NCI-H1417 treated with DMSO at 0.1 percent for 48 hours (cell line): ENCODE measurements around the gene HEMGN.
"Not testable (repeated sequence)": the region's sequence is repeated elsewhere in the genome, so short reads cannot be mapped to it uniquely, and the experiment has no call there.

ENCODE experiments used
- DNase-seq: peaks from one replicate; lab custom pipeline; 2025; lab: John Stamatoyannopoulos, UW

HEMGN gene, protein sequence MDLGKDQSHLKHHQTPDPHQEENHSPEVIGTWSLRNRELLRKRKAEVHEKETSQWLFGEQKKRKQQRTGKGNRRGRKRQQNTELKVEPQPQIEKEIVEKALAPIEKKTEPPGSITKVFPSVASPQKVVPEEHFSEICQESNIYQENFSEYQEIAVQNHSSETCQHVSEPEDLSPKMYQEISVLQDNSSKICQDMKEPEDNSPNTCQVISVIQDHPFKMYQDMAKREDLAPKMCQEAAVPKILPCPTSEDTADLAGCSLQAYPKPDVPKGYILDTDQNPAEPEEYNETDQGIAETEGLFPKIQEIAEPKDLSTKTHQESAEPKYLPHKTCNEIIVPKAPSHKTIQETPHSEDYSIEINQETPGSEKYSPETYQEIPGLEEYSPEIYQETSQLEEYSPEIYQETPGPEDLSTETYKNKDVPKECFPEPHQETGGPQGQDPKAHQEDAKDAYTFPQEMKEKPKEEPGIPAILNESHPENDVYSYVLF

GRCh38 chr9:97938081-97938644 lies at the start of gene HEMGN:
HEMGN (minus strand) TSS chr9:97938172; CDS start chr9:97938136, 36 bp downstream.
- DNase-seq, result no peak

GRCh38 chr9:97987487-97987886 lies 49.5 kb upstream of the HEMGN start:
- no peak for DNase-seq

- no peak for DNase-seq
Measured at GRCh38 chr9:97985058-97985861, 47.3 kb upstream of the HEMGN start.

DNA sequence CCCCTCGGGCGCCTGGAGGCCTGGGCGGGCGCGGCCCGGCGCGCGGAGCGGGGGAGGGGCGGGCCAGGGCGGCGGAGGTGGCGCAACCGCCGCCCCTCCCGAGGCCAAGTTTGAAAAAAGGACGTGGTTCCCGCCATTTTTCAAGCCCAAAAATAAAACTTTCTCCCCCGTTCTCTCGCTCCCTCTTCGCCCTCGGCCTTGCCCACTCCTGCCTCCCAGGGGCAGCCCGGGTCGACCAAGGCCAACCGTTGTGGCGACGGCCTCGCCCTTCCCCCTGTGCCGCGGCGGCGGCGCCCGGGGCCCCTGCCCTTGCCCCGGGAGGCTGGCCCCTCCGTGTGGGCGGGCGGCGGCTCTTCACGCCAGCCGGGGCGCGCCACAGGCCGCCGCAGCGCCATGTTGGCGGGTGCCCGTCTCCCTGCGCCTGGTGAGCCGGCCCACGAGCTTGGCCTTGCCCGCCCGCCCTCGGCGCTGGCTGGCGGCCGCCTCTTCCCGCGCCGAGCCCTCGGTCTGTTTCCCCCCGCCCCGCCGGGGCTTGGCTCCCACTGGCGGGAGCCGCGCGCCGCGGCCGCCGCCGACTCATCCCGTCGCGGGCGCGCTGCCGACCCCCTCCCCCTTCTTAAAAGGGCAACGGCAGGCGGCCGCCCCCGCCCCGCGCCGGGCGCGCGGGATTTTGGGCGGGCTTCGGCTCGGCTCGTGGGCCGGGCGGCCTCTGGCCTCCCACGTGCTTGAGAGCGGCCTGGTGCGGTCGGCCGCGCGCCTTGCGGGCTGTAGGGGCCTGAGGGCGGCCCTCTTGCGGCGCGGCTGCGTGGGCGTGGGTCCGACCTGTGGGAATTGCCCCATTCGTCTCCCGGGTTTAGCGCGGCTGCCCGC lies 46.5 kb upstream of the HEMGN start:
- no peak for DNase-seq

- DNase-seq, result no peak
Measured at GRCh38 chr9:97983589-97984187, 45.7 kb upstream of the HEMGN start.

- peak; percentile 72 for DNase-seq
Measured at GRCh38 chr9:97982683-97983588, 45.0 kb upstream of the HEMGN start, which contains the start of gene ANP32B. ANP32B (plus strand) TSS chr9:97983341; CDS start chr9:97983556, 215 bp downstream.

DNA sequence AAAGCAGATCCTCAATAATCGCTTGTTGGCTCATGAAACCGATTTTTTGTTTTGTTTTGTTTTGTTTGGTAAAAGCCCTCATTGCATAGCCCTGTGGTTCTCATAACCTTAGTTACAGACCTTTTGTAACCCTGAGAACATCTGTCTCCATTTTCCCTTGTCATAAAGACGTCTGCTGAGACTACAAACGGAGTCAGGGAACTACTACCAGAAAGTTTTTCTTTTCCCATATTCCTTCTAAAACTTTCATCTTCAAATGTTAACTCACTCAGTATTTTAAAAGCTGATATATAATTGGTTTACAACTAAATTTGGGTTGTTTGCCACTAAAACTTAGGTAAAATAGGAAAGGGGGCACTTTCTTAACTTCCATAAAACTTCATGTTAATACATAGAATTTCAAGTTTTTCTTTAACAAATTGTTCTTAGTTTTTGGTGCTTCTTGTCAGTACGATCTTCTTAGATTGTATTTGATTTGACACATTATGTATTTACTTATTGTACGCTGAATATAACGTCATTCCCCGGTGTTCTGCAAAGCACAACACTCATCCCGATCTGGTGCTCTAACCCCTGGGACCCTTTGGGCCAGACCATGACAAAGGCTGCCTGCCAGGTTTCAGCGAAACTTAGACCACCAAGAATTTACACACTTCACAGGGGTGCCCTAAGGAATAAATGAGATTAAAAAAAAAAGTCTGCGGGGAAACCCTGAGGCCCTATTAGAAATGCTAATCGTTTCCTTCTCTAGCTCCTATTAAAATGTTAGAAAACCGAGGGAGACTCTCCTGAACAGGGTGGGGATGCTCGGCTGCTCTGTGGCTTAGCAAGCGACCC lies 44.1 kb upstream of the HEMGN start:
- no peak for DNase-seq

GRCh38 chr9:97980918-97981845 lies 43.2 kb upstream of the HEMGN start:
- DNase-seq, result no peak

DNA sequence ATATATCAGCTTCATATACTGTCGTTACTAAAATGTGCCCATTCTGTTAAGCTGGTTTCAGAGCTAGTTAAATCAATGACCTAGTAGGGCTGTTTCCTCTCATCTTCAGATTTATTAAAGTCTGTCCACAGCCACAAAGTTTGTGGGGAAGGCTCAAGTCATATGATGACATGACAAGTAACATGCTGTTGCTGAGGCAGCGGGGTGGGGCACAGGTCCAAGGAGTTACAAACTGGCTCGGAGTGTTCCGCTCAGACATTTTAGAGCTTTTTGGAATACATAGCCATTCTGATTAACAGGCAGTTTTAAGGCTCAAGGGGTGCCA lies 42.5 kb upstream of the HEMGN start:
- DNase-seq, result no peak

- no peak for DNase-seq
Measured at GRCh38 chr9:97979788-97980478, 42.0 kb upstream of the HEMGN start.

- DNase-seq, result no peak
Measured at GRCh38 chr9:97978371-97979130, 40.6 kb upstream of the HEMGN start.

DNA sequence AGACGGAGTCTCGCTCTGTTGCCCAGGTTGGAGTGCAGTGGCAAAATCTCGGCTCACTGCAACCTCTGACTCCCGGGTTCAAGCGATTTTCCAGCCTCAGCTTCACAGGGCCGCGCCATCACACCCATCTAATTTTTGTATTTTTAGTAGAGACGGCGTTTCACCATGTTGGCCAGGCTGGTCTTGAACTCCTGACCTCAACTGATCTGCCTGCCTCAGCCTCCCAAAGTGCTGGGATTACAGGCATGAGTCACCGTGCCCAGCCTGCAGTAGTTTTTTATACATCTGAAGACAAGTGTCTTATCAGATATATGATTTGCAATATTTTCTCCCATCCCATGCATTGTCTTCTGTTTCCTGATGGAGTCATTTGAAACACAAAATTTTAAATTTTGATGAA lies 38.7 kb upstream of the HEMGN start:
- not testable (repeated sequence) for DNase-seq

DNA sequence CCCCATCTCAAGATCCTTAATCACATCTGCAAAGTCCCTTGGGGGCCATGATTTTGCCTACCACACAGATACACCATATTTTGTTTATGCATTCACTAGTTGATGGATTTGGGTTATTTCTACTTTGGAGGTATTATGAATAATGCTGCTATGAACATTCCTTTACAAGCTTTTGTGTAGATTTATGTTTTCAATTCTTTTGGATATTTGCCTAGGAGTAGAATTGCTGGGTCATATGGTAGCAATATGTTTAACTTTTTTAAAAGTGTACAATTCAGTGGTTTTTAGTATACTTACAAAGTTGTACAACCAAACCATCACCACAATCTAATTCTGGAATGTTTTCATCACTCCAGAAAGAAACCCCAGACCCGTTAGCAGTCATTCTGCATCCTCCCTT lies 37.4 kb upstream of the HEMGN start:
- DNase-seq, result no peak

- DNase-seq, result no peak
Measured at GRCh38 chr9:97972753-97973152, 34.8 kb upstream of the HEMGN start.

DNA sequence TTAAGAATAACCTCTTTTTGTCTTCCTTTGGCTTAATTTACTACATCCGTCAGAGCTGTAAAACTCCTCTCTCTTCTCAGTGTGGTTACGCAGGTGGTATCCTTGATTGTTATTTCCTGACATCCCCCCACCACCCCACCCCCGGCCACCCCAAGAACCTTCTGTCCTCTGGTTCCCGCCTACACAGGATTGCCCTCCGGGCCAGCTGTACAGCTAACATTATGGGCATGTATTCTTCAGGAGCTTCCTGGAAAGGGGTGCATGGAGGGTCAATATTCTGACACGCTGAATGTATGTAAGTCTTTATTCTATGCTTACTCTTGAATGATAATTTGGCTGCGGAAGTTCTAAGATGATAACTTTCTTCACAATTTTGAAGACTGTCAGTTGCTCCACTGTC lies 32.2 kb upstream of the HEMGN start:
- no peak for DNase-seq

GRCh38 chr9:97969014-97969413 lies 31.0 kb upstream of the HEMGN start:
- DNase-seq, result no peak

GRCh38 chr9:97966493-97966892 lies 28.5 kb upstream of the HEMGN start:
- no peak for DNase-seq
